HEK293 (cell line): ENCODE measurements around the gene DYNLT4.

Experiments used
- ATF2 ChIP-seq: fragments of 450-650 bp; formaldehyde crosslinking; IDR thresholded peaks from 2 replicates; pipeline ENCODE4 v1.5.1; 2016; ENCODE audit warnings: missing biosample characterization, missing genetic modification characterization, low read depth
- GLIS2 ChIP-seq: fragments of 450-650 bp; formaldehyde crosslinking; IDR thresholded peaks from 2 replicates; pipeline ENCODE4 v1.5.1; 2016; ENCODE audit warnings: missing biosample characterization, missing genetic modification characterization
- HOXD13 ChIP-seq: sonication (generic); formaldehyde crosslinking; IDR thresholded peaks from 2 replicates; pipeline ENCODE4 v1.8.0; 2022; ENCODE audit warnings: missing genetic modification reagents, borderline replicate concordance
- KLF7 ChIP-seq: fragments of 450-650 bp; formaldehyde crosslinking; IDR thresholded peaks from 2 replicates; pipeline ENCODE4 v1.5.1; 2016; ENCODE audit warnings: missing biosample characterization, missing genetic modification characterization, borderline replicate concordance
- OSR2 ChIP-seq: fragments of 450-650 bp; formaldehyde crosslinking; IDR thresholded peaks from 2 replicates; pipeline ENCODE4 v1.5.1; 2016; ENCODE audit warnings: missing biosample characterization, missing genetic modification characterization
- REPIN1 ChIP-seq: fragments of 450-650 bp; formaldehyde crosslinking; IDR thresholded peaks from 2 replicates; pipeline ENCODE4 v1.5.1; 2017; ENCODE audit warnings: missing biosample characterization, missing genetic modification characterization, low read depth
- SCRT1 ChIP-seq: fragments of 450-650 bp; formaldehyde crosslinking; IDR thresholded peaks from 2 replicates; pipeline ENCODE4 v1.5.1; 2016; ENCODE audit warnings: missing biosample characterization, missing genetic modification characterization, borderline replicate concordance
- SP7 ChIP-seq: fragments of 450-650 bp; formaldehyde crosslinking; IDR thresholded peaks from 2 replicates; pipeline ENCODE4 v1.5.1; 2016; ENCODE audit warnings: missing biosample characterization, missing genetic modification characterization
- ZBTB17 ChIP-seq: fragments of 450-650 bp; formaldehyde crosslinking; IDR thresholded peaks from 2 replicates; pipeline ENCODE4 v1.5.1; 2016; ENCODE audit warnings: missing biosample characterization, missing genetic modification characterization
- ZFP37 ChIP-seq: fragments of 450-650 bp; formaldehyde crosslinking; IDR thresholded peaks from 2 replicates; pipeline ENCODE4 v1.5.1; 2016; ENCODE audit warnings: missing biosample characterization, missing genetic modification characterization
- ZFP41 ChIP-seq: fragments of 450-650 bp; formaldehyde crosslinking; IDR thresholded peaks from 2 replicates; pipeline ENCODE4 v1.5.1; 2016; ENCODE audit warnings: missing biosample characterization, missing genetic modification characterization, borderline replicate concordance
- ZNF140 ChIP-seq: fragments of 450-650 bp; formaldehyde crosslinking; IDR thresholded peaks from 2 replicates; pipeline ENCODE4 v1.5.1; 2016; ENCODE audit warnings: missing biosample characterization, missing genetic modification characterization
- ZNF146 ChIP-seq: fragments of 450-650 bp; formaldehyde crosslinking; IDR thresholded peaks from 2 replicates; pipeline ENCODE4 v1.5.1; 2016; ENCODE audit warnings: missing biosample characterization, missing genetic modification characterization
- ZNF274 ChIP-seq, 2 experiments: fragments of 200-500 bp in 1 of 2; fragments of 450-650 bp in 1 of 2; sonication (Bioruptor generic) in 1 of 2; formaldehyde crosslinking in 1 of 2; IDR thresholded peaks; 2 replicates each; pipeline versions ENCODE4 v1.5.1 to v1.6.1; 2014 to 2016; ENCODE audit warnings: borderline replicate concordance in 1 of 2, inconsistent platforms in 1 of 2, low read length in 1 of 2, missing biosample characterization in 1 of 2, missing genetic modification characterization in 1 of 2
- ZNF302 ChIP-seq: fragments of 450-650 bp; formaldehyde crosslinking; IDR thresholded peaks from 2 replicates; pipeline ENCODE4 v1.5.1; 2016; ENCODE audit warnings: missing biosample characterization, missing genetic modification characterization, low read depth
- ZNF335 ChIP-seq: fragments of 450-650 bp; formaldehyde crosslinking; conservative IDR thresholded peaks from 2 replicates; pipeline ENCODE4 v1.5.1; 2016; ENCODE audit warnings: missing biosample characterization, missing genetic modification characterization
- ZNF341 ChIP-seq: fragments of 450-650 bp; formaldehyde crosslinking; IDR thresholded peaks from 2 replicates; pipeline ENCODE4; 2016; ENCODE audit warnings: low read depth, missing biosample characterization, missing genetic modification characterization
- ZNF366 ChIP-seq: fragments of 450-650 bp; formaldehyde crosslinking; conservative IDR thresholded peaks from 2 replicates; pipeline ENCODE4 v1.5.1; 2016; ENCODE audit warnings: missing biosample characterization, missing genetic modification characterization
- ZNF391 ChIP-seq: fragments of 450-650 bp; formaldehyde crosslinking; IDR thresholded peaks from 2 replicates; pipeline ENCODE4 v1.5.1; 2016; ENCODE audit warnings: low read depth, missing biosample characterization, missing genetic modification characterization, borderline replicate concordance
- ZNF404 ChIP-seq: fragments of 450-650 bp; formaldehyde crosslinking; IDR thresholded peaks from 2 replicates; pipeline ENCODE4 v1.5.1; 2017; ENCODE audit warnings: missing biosample characterization, missing genetic modification characterization
- ZNF433 ChIP-seq: fragments of 450-650 bp; formaldehyde crosslinking; IDR thresholded peaks from 2 replicates; pipeline ENCODE4 v1.5.1; 2016; ENCODE audit warnings: missing biosample characterization, missing genetic modification characterization, low read depth
- ZNF561 ChIP-seq: fragments of 450-650 bp; IDR thresholded peaks from 2 replicates; pipeline ENCODE4 v1.5.1; 2018; ENCODE audit warnings: missing biosample characterization, missing genetic modification characterization, borderline replicate concordance
- ZNF600 ChIP-seq: fragments of 450-650 bp; formaldehyde crosslinking; IDR thresholded peaks from 2 replicates; pipeline ENCODE4 v1.5.1; 2016; ENCODE audit warnings: missing biosample characterization, missing genetic modification characterization
- ZNF623 ChIP-seq: fragments of 450-650 bp; formaldehyde crosslinking; IDR thresholded peaks from 2 replicates; pipeline ENCODE4 v1.5.1; 2016; ENCODE audit warnings: missing biosample characterization, missing genetic modification characterization
- ZNF776 ChIP-seq: fragments of 450-650 bp; formaldehyde crosslinking; IDR thresholded peaks from 2 replicates; pipeline ENCODE4 v1.5.0; 2017; ENCODE audit warnings: missing biosample characterization, missing genetic modification characterization, borderline replicate concordance
- ZNF777 ChIP-seq: fragments of 450-650 bp; formaldehyde crosslinking; IDR thresholded peaks from 2 replicates; pipeline ENCODE4 v1.5.1; 2017; ENCODE audit warnings: missing biosample characterization, missing genetic modification characterization, borderline replicate concordance
- TF ChIP-seq, protein P1 (sequence below): fragments of 450-650 bp; IDR thresholded peaks from 2 replicates; pipeline ENCODE4 v1.5.1; 2018; ENCODE audit warnings: missing biosample characterization, mild to moderate bottlenecking, missing genetic modification characterization
- TF ChIP-seq, protein P2 (sequence below): fragments of 450-650 bp; formaldehyde crosslinking; IDR thresholded peaks from 2 replicates; pipeline ENCODE4 v1.5.1; 2016; ENCODE audit warnings: missing biosample characterization, missing genetic modification characterization
- TF ChIP-seq, protein P3 (sequence below): fragments of 450-650 bp; formaldehyde crosslinking; IDR thresholded peaks from 2 replicates; pipeline ENCODE4 v1.5.1; 2016; ENCODE audit warnings: missing biosample characterization, missing genetic modification characterization
- TF ChIP-seq, protein P4 (sequence below): fragments of 450-650 bp; formaldehyde crosslinking; IDR thresholded peaks from 2 replicates; pipeline ENCODE4 v1.5.1; 2016; ENCODE audit warnings: missing biosample characterization, missing genetic modification characterization

Gene DYNLT4

DNA sequence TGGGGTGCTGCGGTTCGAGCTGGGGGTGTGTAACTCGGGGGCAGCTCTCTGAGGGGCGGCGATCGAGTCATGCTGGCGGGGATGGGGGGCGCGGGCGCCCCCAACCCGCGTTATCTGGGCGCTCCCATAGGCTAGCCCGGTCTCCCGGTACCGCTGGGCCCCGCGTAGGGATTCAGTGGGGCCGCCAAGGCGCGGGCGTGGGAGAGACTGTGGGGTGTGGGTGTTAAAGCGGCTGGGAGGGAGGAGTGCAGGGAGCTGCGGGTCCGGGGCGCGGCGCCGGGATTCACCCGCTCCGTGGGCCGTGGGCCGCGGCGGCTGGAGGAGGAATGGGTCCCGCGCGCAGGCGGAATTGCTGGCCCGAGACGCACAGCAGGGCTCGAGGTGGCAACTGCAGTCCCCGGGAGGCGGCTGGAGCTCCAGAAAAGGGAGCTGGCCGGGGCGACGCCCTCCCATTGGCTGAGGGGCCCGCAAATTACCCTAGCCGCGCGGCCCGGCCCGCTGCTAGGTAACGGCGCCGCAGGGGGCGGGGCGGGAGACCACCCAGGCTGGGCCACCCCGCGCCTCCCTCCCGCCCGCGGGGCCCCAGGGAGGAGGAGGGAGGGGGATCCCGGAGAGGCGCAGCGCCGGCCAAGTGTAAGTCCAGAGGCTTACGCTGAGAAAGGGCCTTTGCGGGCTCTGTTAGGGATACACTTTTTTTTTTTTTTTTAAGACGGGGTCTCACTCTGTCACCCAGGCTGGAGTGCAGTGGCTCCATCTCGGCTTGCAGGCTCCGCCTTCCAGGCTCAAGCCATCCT is 35.9 kb upstream of the DYNLT4 start, which contains the start of gene PTCH2 (continued):
- TF ChIP-seq, protein P1, sequence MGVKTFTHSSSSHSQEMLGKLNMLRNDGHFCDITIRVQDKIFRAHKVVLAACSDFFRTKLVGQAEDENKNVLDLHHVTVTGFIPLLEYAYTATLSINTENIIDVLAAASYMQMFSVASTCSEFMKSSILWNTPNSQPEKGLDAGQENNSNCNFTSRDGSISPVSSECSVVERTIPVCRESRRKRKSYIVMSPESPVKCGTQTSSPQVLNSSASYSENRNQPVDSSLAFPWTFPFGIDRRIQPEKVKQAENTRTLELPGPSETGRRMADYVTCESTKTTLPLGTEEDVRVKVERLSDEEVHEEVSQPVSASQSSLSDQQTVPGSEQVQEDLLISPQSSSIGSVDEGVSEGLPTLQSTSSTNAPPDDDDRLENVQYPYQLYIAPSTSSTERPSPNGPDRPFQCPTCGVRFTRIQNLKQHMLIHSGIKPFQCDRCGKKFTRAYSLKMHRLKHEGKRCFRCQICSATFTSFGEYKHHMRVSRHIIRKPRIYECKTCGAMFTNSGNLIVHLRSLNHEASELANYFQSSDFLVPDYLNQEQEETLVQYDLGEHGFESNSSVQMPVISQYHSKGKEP (tag by site-specific recombination): 0 out of 2 replicates have a peak, but pooled peaks have one; percentile 37
- TF ChIP-seq ZNF391 (tag by site-specific recombination): no peak; the same call in 1 of the 2 replicates
- TF ChIP-seq KLF7 (tag by site-specific recombination): no peak; the same call in 1 of the 2 replicates
- TF ChIP-seq, protein P2, sequence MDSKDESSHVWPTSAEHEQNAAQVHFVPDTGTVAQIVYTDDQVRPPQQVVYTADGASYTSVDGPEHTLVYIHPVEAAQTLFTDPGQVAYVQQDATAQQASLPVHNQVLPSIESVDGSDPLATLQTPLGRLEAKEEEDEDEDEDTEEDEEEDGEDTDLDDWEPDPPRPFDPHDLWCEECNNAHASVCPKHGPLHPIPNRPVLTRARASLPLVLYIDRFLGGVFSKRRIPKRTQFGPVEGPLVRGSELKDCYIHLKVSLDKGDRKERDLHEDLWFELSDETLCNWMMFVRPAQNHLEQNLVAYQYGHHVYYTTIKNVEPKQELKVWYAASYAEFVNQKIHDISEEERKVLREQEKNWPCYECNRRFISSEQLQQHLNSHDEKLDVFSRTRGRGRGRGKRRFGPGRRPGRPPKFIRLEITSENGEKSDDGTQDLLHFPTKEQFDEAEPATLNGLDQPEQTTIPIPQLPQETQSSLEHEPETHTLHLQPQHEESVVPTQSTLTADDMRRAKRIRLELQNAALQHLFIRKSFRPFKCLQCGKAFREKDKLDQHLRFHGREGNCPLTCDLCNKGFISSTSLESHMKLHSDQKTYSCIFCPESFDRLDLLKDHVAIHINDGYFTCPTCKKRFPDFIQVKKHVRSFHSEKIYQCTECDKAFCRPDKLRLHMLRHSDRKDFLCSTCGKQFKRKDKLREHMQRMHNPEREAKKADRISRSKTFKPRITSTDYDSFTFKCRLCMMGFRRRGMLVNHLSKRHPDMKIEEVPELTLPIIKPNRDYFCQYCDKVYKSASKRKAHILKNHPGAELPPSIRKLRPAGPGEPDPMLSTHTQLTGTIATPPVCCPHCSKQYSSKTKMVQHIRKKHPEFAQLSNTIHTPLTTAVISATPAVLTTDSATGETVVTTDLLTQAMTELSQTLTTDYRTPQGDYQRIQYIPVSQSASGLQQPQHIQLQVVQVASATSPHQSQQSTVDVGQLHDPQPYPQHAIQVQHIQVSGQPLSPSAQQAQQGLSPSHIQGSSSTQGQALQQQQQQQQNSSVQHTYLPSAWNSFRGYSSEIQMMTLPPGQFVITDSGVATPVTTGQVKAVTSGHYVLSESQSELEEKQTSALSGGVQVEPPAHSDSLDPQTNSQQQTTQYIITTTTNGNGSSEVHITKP: peak; percentile 41
- peak; percentile 72 for TF ChIP-seq ZNF341
- TF ChIP-seq ZNF561 (tag by site-specific recombination): peak; percentile 88; the same call in 1 of the 2 replicates
- peak; percentile 98 for TF ChIP-seq GLIS2 (tag by site-specific recombination)
- no peak for TF ChIP-seq ZNF302 (tag by site-specific recombination)
- no peak for TF ChIP-seq ZNF146 (tag by site-specific recombination)
- TF ChIP-seq HOXD13: no peak
- TF ChIP-seq ZBTB17 (tag by site-specific recombination): peak; percentile 60; the same call in 1 of the 2 replicates
- no peak; the same call in 1 of the 2 replicates for TF ChIP-seq ZNF623
- no peak for TF ChIP-seq ATF2
- 0 out of 2 replicates have a peak, but pooled peaks have one; percentile 18 for TF ChIP-seq SP7
- no peak for TF ChIP-seq ZNF433 (tag by site-specific recombination)
- no peak for TF ChIP-seq ZNF776 (tag by site-specific recombination)
- no peak for TF ChIP-seq SCRT1 (tag by site-specific recombination)
- no peak; the same call in 1 of the 2 replicates for TF ChIP-seq REPIN1
- no peak for TF ChIP-seq ZFP41 (tag by site-specific recombination)
- TF ChIP-seq ZFP37 (tag by site-specific recombination): peak; percentile 75; the same call in 1 of the 2 replicates
- peak; percentile 90 for TF ChIP-seq ZNF335
- TF ChIP-seq, protein P3, sequence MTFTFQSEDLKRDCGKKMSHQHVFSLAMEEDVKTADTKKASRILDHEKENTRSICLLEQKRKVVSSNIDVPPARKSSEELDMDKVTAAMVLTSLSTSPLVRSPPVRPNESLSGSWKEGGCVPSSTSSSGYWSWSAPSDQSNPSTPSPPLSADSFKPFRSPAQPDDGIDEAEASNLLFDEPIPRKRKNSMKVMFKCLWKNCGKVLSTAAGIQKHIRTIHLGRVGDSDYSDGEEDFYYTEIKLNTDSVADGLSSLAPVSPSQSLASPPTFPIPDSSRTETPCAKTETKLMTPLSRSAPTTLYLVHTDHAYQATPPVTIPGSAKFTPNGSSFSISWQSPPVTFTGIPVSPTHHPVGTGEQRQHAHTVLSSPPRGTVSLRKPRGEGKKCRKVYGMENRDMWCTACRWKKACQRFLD (tag by site-specific recombination): no peak
- TF ChIP-seq ZNF404: no peak
- TF ChIP-seq, protein P4, sequence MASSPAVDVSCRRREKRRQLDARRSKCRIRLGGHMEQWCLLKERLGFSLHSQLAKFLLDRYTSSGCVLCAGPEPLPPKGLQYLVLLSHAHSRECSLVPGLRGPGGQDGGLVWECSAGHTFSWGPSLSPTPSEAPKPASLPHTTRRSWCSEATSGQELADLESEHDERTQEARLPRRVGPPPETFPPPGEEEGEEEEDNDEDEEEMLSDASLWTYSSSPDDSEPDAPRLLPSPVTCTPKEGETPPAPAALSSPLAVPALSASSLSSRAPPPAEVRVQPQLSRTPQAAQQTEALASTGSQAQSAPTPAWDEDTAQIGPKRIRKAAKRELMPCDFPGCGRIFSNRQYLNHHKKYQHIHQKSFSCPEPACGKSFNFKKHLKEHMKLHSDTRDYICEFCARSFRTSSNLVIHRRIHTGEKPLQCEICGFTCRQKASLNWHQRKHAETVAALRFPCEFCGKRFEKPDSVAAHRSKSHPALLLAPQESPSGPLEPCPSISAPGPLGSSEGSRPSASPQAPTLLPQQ (tag by site-specific recombination): peak; percentile 94
- no peak for TF ChIP-seq ZNF366 (tag by site-specific recombination)
- no peak for TF ChIP-seq ZNF274 (IDR thresholded peaks at IDR 0.05; ENCODE audit: low read length)
- TF ChIP-seq ZNF274 (tag by site-specific recombination; IDR thresholded peaks at IDR 0.05; ENCODE audit: borderline replicate concordance): no peak
- TF ChIP-seq ZNF600: peak; percentile 39; the same call in 1 of the 2 replicates
- TF ChIP-seq ZNF140 (tag by site-specific recombination): peak; percentile 96
- peak; percentile 48 for TF ChIP-seq OSR2 (tag by site-specific recombination)
- TF ChIP-seq ZNF777 (tag by site-specific recombination): 0 out of 2 replicates have a peak, but pooled peaks have one; percentile 39
